Neural cell (in vitro differentiated cells): ENCODE results near the gene HSPA1A. TPM values are rescaled to one million over a fixed set of nuclear protein-coding genes. Genes with fewer than 3 reads are reported as not detected.

ENCODE experiments used
- H2AFZ ChIP-seq: fragments of 200-600, 300-800 bp; sonication (generic), shearing (Covaris generic); 2 replicates; pipeline ENCODE4 v1.6.0; 2014; ENCODE audit warnings: low read depth, mild to moderate bottlenecking, antibody characterized with exemption, low read length, moderate library complexity
- H3F3A ChIP-seq: fragments of 200-600 bp; shearing (Covaris generic); 2 replicates; pipeline ENCODE4 v1.6.1; 2016; ENCODE audit warnings: mild to moderate bottlenecking, moderate library complexity, mixed read lengths, antibody characterized with exemption, low read length; ENCODE audit not compliant: insufficient read depth, poor library complexity, severe bottlenecking
- H3K27ac ChIP-seq: fragments of 200-600, 300-800 bp; sonication (generic), shearing (Covaris generic); 2 replicates; pipeline ENCODE4 v1.5.1; 2014; ENCODE audit warnings: mild to moderate bottlenecking, low read length, moderate library complexity
- H3K27me3 ChIP-seq: fragments of 300-800, 200-600 bp; sonication (generic), shearing (Covaris generic); 2 replicates; pipeline ENCODE4 v1.6.0; 2014; ENCODE audit warnings: mild to moderate bottlenecking, low read depth, low read length, moderate library complexity; ENCODE audit not compliant: insufficient read depth
- H3K36me3 ChIP-seq: fragments of 300-800, 200-600 bp; sonication (generic), shearing (Covaris generic); 2 replicates; pipeline ENCODE4 v1.5.1; 2014; ENCODE audit warnings: mild to moderate bottlenecking, antibody characterized with exemption, low read length, moderate library complexity; ENCODE audit not compliant: insufficient read depth
- H3K4me2 ChIP-seq: fragments of 300-800, 200-600 bp; sonication (generic), shearing (Covaris generic); 2 replicates; pipeline ENCODE4 v1.6.0; 2014; ENCODE audit warnings: mild to moderate bottlenecking, low read length
- H3K4me3 ChIP-seq: fragments of 300-800, 200-600 bp; sonication (generic), shearing (Covaris generic); 2 replicates; pipeline ENCODE4 v1.5.1; 2014; ENCODE audit warnings: mild to moderate bottlenecking, low read length, moderate library complexity
- H3K79me2 ChIP-seq: fragments of 200-600 bp; shearing (Covaris generic); replicated peaks from 2 replicates; pipeline ENCODE4 v1.6.0; 2014; ENCODE audit warnings: mild to moderate bottlenecking, low read length, moderate library complexity; ENCODE audit not compliant: insufficient read depth
- H3K9ac ChIP-seq: fragments of 300-800, 200-600 bp; sonication (generic), shearing (Covaris generic); 2 replicates; pipeline ENCODE4 v1.6.1; 2016; ENCODE audit warnings: mild to moderate bottlenecking, low read length, mixed read lengths
- H3K9me2 ChIP-seq: fragments of 200-600 bp; shearing (Covaris generic); 2 replicates; pipeline ENCODE4 v1.6.1; 2016; ENCODE audit warnings: mild to moderate bottlenecking, low read length, mixed read lengths; ENCODE audit not compliant: insufficient read depth
- H3K9me3 ChIP-seq: fragments of 200-600, 300-800 bp; sonication (generic), shearing (Covaris generic); 2 replicates; pipeline ENCODE4 v1.6.1; 2016; ENCODE audit warnings: mild to moderate bottlenecking, mixed run types, low read length, moderate library complexity, mixed read lengths
- H4K20me1 ChIP-seq: fragments of 200-600 bp; shearing (Covaris generic); 2 replicates; pipeline ENCODE4 v1.6.1; 2016; ENCODE audit warnings: mild to moderate bottlenecking, mixed run types; ENCODE audit not compliant: insufficient read depth
- CTCF ChIP-seq: fragments of 450-650 bp; IDR thresholded peaks from 2 replicates; pipeline ENCODE4 v1.5.1; 2014; ENCODE audit warnings: antibody characterized with exemption, mild to moderate bottlenecking, moderate library complexity; ENCODE audit not compliant: poor library complexity, severe bottlenecking
- EP300 ChIP-seq: fragments of 450-650 bp; conservative IDR thresholded peaks from 2 replicates; pipeline ENCODE4 v1.6.1; 2014; ENCODE audit warnings: antibody characterized with exemption, mild to moderate bottlenecking, moderate library complexity; ENCODE audit not compliant: poor library complexity, severe bottlenecking
- EZH2 ChIP-seq: fragments of 200-600, 300-800 bp; shearing (Covaris generic), sonication (generic); IDR thresholded peaks from 2 replicates; pipeline ENCODE4 v1.6.1; 2014; ENCODE audit warnings: antibody characterized with exemption, low read length, borderline replicate concordance, mild to moderate bottlenecking; ENCODE audit not compliant: insufficient read depth, poor library complexity, severe bottlenecking
- MXI1 ChIP-seq: fragments of 450-650 bp; conservative IDR thresholded peaks from 2 replicates; pipeline ENCODE4 v1.6.1; 2014; ENCODE audit warnings: antibody characterized with exemption, mild to moderate bottlenecking; ENCODE audit not compliant: poor library complexity, severe bottlenecking
- POLR2AphosphoS5 ChIP-seq: IDR thresholded peaks from 2 replicates; pipeline ENCODE4 v1.6.1; 2012
- RAD21 ChIP-seq: fragments of 450-650 bp; conservative IDR thresholded peaks from 2 replicates; pipeline ENCODE4 v1.6.1; 2014; ENCODE audit warnings: antibody characterized with exemption, mild to moderate bottlenecking, moderate library complexity
- REST ChIP-seq: IDR thresholded peaks from 2 replicates; pipeline ENCODE4 v1.6.1; 2012; ENCODE audit warnings: borderline replicate concordance
- SMC3 ChIP-seq: fragments of 450-650 bp; conservative IDR thresholded peaks from 2 replicates; pipeline ENCODE4 v1.6.1; 2014; ENCODE audit warnings: antibody characterized with exemption, mild to moderate bottlenecking, moderate library complexity; ENCODE audit not compliant: poor library complexity
- TAF1 ChIP-seq: IDR thresholded peaks from 2 replicates; pipeline ENCODE4 v1.6.1; 2012; ENCODE audit warnings: low read depth
- polyA plus RNA-seq: library from polyadenylated mRNA; depleted of rRNA; stranded (reverse); fragments of >200 nt; gene quantifications from 2 replicates; pipeline ENCODE4 v1.2.3, GENCODE V29; 2014

HSPA1A gene
- polyA plus RNA-seq, 1 donor from 2014 or later = 50.9 TPM

- Histone ChIP-seq H3F3A (no peaks in the 10 kb centered on the region), H3K27me3 (no peaks in the 10 kb centered on the region), H3K79me2 (no peaks in the 10 kb centered on the region), H4K20me1 (no peaks in the 10 kb centered on the region), H3K9me3 (no peaks in the 10 kb centered on the region), H3K36me3 (peaks cover 5% of the 10 kb centered on the region), H3K4me2 (no peak overlapping the region), H3K9ac (no peak overlapping the region), H3K27ac (no peak overlapping the region), H3K9me2 (no peaks in the 10 kb centered on the region), H3K4me3 (no peak overlapping the region), H2AFZ (no peak overlapping the region)
- TF ChIP-seq TAF1 = no peak
- no peak for TF ChIP-seq SMC3
- TF ChIP-seq POLR2AphosphoS5 = no peak
- no peak for TF ChIP-seq MXI1
- TF ChIP-seq REST = no peak
- TF ChIP-seq RAD21 = no peak
- no peak for TF ChIP-seq EZH2
- TF ChIP-seq CTCF = no peak
- no peak for TF ChIP-seq EP300
Observed at GRCh38 chr6:31777667-31778050, 37.7 kb upstream of the HSPA1A start.

GRCh38 chr6:31778193-31778592, 37.1 kb upstream of the HSPA1A start:
- H3F3A ChIP-seq = no peaks in the 10 kb centered on the region
- no peak overlapping the region for H3K4me2 ChIP-seq
- no peaks in the 10 kb centered on the region for H3K79me2 ChIP-seq
- no peaks in the 10 kb centered on the region for H3K9me3 ChIP-seq
- H3K36me3 ChIP-seq = peaks cover 5% of the 10 kb centered on the region
- TF ChIP-seq MXI1 (no peak), CTCF (no peak), RAD21 (no peak), SMC3 (no peak), REST (no peak), EZH2 (no peak), TAF1 (no peak)
- no peak overlapping the region for H3K9ac ChIP-seq
- H4K20me1 ChIP-seq = no peaks in the 10 kb centered on the region
- H3K27ac ChIP-seq = no peak overlapping the region
- no peaks in the 10 kb centered on the region for H3K27me3 ChIP-seq
- no peak overlapping the region for H3K4me3 ChIP-seq
- no peaks in the 10 kb centered on the region for H3K9me2 ChIP-seq
- H2AFZ ChIP-seq = no peak overlapping the region
